ENCODE data around the gene MAML3.

- TF ChIP-seq CTCF (IDR thresholded peaks at IDR 0.05) (no peak), POLR2A (IDR thresholded peaks at IDR 0.05) (no peak), POLR2AphosphoS5 (IDR thresholded peaks at IDR 0.05) (no peak), EP300 (IDR thresholded peaks at IDR 0.05) (no peak)
Observed at GRCh38 chr4:139878050-139878449, 275.9 kb downstream of the MAML3 start.

Data from upper lobe of left lung (tissue), 4 donors.